Measurements from ENCODE around the gene KERA.

Gene KERA

DNA sequence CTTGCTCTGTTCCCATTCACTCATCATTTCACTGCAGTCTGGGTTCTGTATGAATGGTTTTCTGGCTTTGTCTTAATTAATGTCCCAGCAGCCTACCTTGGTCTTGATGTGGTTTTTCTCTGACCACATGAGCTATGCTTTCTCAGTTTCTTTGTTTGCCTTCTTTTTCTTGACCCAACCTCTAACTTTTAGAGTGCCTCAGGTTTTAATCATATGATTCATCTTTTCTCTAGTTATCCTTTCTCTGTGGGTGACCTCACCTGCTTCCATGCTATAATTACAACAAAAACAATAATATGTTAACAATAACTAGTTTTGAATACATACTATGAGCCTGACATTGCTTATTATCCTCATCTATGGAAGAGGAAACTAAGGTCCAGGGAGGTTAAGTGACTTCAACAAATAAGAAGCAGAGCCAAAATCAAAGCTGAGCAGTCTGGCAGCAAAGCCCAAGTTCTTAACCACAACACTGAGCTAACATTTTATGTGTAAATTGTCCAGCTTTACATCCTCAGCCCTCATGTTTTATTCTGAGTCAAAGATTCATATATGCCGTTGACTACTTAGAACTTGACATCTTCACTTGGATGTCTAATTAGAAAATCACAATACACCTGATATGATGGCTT lies 48.4 kb downstream of the KERA start:
- Mint-ChIP-seq H3K36me3 (ENCODE audit: low read depth) (no peaks in the 10 kb centered on the region), H3K27ac (no peak overlapping the region), H3K9me3 (peaks cover 3% of the 10 kb centered on the region), H3K27me3 (peaks cover 28% of the 10 kb centered on the region), H3K4me3 (no peak overlapping the region), H3K4me1 (peaks cover 15% of the 10 kb centered on the region)
- ATAC-seq: no peak
- DNase-seq: no peak

DNA sequence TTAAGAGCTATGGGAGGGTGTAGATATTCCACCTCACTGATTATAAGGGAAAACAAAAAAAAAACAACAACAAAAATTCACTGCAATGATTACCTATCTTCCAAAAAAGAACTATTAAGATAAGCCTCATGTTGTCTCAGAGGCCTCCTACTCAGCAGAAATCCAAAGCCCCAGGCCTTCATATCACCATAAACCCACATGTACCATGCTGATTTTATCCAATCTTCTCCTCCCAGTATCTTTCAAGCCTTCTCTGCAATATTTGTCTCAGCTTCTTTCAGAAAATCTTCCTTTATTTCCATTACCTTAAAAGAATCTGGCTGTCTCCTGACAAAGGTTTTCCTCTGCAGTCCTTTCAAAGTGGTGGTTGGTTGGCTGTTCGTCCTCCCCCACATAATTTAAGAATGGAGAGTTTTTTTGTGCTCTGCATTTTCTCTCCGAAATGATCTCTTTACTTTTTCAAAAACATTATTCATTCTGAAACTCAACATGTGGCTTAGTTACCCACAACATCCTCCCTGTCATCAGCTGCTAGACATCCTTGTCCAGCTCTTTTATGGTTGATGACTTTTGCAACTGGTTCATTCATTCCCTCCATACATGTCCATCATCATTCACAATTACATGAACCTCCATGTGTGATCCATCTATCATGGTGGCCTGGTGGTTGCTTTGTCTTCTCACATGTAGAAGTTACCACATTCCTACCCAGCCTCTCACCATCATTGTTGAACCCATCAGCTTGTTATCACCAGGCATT lies 50.1 kb downstream of the KERA start:
- Mint-ChIP-seq H3K36me3 (ENCODE audit: low read depth) (no peaks in the 10 kb centered on the region), H3K27ac (peak overlapping the region; percentile 59), H3K27me3 (peaks cover 22% of the 10 kb centered on the region), H3K4me1 (peaks cover 15% of the 10 kb centered on the region), H3K4me3 (peak overlapping the region; percentile 16), H3K9me3 (peaks cover 3% of the 10 kb centered on the region)
- DNase-seq (no peak), ATAC-seq (peak; percentile 59)

DNA sequence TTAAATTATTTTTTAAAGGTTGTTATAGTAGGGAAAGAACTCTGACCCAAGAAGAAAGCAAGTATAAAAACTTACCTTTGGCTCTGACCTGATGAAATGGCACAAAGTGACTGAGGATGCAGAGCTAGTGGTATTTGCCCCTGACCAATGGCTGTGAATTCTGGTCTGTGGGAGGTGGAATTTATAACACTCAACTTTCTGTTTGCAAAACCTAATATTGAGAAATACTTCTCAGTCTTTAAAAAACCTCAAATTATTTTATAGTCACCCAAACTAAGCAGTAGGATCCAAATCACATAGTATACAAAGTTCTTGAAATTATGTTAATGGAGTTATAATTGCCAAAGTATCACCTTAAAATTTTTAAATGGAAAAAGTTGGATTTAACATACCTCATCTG lies 53.0 kb downstream of the KERA start, which contains the start of gene EPYC:
TSS of gene EPYC (minus strand) at position 101 of the 400 bp plus-strand sequence. CDS start 2,407 bp downstream, outside the sequence.
- Mint-ChIP-seq H3K9me3 (peaks cover 3% of the 10 kb centered on the region), H3K36me3 (ENCODE audit: low read depth) (no peaks in the 10 kb centered on the region), H3K4me1 (peaks cover 12% of the 10 kb centered on the region), H3K27ac (no peak within 1 kb of the TSS), H3K4me3 (no peak within 1 kb of the TSS), H3K27me3 (peaks cover 16% of the 10 kb centered on the region)
- DNase-seq (no peak), ATAC-seq (no peak)

DNA sequence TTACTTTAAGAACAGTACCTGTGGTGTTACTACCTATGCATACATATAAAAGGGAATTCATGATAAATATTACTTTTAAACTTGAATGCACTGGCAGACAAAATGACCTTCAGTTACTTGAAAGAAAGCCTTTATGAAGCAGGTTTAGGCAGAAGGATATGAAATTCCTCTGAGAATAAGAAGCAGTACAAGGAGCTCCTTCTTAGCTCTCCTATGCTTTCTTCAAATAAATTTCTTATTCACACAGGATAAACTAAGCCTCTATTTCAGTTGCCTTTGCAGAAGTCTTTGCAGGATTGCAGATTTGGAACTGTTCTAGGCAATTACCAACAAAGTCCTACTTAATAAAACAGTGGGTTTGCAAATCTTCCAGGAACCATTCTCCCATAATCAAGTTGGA lies 54.1 kb downstream of the KERA start:
- Mint-ChIP-seq H3K36me3 (ENCODE audit: low read depth) (no peaks in the 10 kb centered on the region), H3K9me3 (peaks cover 3% of the 10 kb centered on the region), H3K4me1 (peaks cover 12% of the 10 kb centered on the region), H3K27ac (no peak overlapping the region), H3K4me3 (no peak overlapping the region), H3K27me3 (peaks cover 15% of the 10 kb centered on the region)
- DNase-seq (no peak), ATAC-seq (no peak)

DNA sequence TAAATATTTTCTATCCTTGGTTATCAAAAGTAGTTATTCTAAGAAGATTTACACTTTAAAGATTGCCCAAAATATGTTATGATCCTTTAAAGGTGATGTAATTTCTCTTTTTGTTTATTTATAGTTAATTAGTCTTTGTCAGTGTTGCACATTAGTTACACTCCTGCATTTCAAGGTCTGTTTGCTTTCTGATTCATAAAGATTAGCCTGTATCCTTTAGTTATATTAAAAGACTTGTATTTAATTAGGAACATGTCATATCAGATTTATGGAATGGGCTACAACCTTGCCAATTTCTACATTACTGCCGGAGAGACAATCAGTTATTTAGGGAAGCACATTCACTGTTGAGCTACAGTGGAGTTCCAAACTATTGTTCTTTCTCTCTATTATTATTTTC lies 56.5 kb downstream of the KERA start:
- no peaks in the 10 kb centered on the region for H3K36me3 Mint-ChIP-seq (ENCODE audit: low read depth)
- H3K4me1 Mint-ChIP-seq: no peaks in the 10 kb centered on the region
- peaks cover 4% of the 10 kb centered on the region for H3K27me3 Mint-ChIP-seq
- no peak for ATAC-seq
- no peak overlapping the region for H3K27ac Mint-ChIP-seq
- no peaks in the 10 kb centered on the region for H3K9me3 Mint-ChIP-seq
- no peak for DNase-seq
- H3K4me3 Mint-ChIP-seq: no peak overlapping the region

All from activated naive CD8-positive, alpha-beta T cell treated with anti-CD3 and anti-CD28 coated beads, Interleukin-2, amount 50 U/mL, for 24 hours (primary cell).